Hepatocyte (in vitro differentiated cells): ENCODE results near the gene CNGA1.
"Not testable (repeated sequence)": the region's sequence is repeated elsewhere in the genome, so short reads cannot be mapped to it uniquely, and the experiment has no call there.

ENCODE experiments used
- CTCF ChIP-seq: fragments of 200-600 bp; sonication (generic); IDR thresholded peaks from 2 replicates; pipeline ENCODE4 v1.5.1; 2016; ENCODE audit warnings: antibody characterized with exemption, mild to moderate bottlenecking; ENCODE audit not compliant: poor library complexity
- EZH2 ChIP-seq: fragments of 200-600 bp; sonication (generic); IDR thresholded peaks from 2 replicates; pipeline ENCODE4 v1.6.1; 2016; ENCODE audit warnings: antibody characterized with exemption, mild to moderate bottlenecking, borderline replicate concordance
- EZH2phosphoT487 ChIP-seq: fragments of 200-600 bp; sonication (generic); IDR thresholded peaks from one replicate; pipeline ENCODE4 v1.6.1; 2018; ENCODE audit warnings: antibody characterized with exemption, mild to moderate bottlenecking, low read depth, moderate library complexity; ENCODE audit not compliant: unreplicated experiment, severe bottlenecking

- not testable (repeated sequence) for TF ChIP-seq CTCF, EZH2, EZH2phosphoT487
Measured at GRCh38 chr4:47922436-47923260, 93.8 kb downstream of the CNGA1 start.
